ENCODE results near the gene RASSF8. TPM values are rescaled to one million over a fixed set of nuclear protein-coding genes. Genes with fewer than 3 reads are reported as not detected.

Gene RASSF8
- total RNA-seq (ENCODE audit: low replicate concordance), result 53.9 and 77.0 TPM in 2 replicates

DNA sequence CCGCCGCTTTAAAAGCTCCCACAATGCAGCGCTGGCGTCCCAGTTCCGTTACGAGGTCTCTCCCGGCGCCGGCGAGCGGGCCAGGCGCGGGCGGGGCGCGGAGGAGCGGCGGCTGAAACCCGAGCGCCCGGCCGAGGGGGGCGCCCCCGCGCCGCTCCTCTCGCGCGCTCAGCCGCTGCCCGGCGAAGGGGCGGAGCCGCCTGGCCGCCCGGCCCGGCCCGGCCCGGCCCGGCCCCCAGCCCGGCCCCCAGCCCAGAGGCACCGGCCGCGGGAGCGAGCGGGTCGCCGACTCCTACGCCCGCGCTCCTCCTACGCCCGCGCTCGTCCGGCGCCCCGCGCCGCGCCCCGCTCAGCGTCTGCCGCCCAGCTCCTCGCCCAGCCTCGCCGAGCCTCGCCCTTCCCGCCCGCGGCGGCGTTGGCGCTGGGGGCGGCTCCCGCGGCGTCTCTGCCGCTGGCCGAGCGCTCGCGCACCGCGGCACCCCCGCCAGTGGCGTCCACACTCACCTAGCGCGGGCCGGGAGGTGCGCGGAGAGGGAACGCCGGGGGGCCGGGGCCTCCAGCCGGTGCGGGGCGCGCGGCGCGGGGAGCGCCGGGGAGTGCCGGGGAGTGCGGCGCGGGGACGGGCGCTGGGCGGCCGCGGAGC, at the start of gene RASSF8:
RASSF8 (plus strand) TSS at position 255 of the 643 bp plus-strand sequence. CDS start 96,662 bp downstream, outside the sequence.
- TF ChIP-seq, protein P1, sequence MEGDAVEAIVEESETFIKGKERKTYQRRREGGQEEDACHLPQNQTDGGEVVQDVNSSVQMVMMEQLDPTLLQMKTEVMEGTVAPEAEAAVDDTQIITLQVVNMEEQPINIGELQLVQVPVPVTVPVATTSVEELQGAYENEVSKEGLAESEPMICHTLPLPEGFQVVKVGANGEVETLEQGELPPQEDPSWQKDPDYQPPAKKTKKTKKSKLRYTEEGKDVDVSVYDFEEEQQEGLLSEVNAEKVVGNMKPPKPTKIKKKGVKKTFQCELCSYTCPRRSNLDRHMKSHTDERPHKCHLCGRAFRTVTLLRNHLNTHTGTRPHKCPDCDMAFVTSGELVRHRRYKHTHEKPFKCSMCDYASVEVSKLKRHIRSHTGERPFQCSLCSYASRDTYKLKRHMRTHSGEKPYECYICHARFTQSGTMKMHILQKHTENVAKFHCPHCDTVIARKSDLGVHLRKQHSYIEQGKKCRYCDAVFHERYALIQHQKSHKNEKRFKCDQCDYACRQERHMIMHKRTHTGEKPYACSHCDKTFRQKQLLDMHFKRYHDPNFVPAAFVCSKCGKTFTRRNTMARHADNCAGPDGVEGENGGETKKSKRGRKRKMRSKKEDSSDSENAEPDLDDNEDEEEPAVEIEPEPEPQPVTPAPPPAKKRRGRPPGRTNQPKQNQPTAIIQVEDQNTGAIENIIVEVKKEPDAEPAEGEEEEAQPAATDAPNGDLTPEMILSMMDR (IDR thresholded peaks at IDR 0.05), result no peak
- TF ChIP-seq EZH2 (IDR thresholded peaks at IDR 0.05) (no peak), EZH2phosphoT487 (IDR thresholded peaks at IDR 0.05) (no peak)
- Histone ChIP-seq H3K9me3 (ENCODE audit: low read depth) (no peaks in the 10 kb centered on the region), H3K9ac (peak within 1 kb of the TSS; percentile 70), H3K4me3 (peak within 1 kb of the TSS; percentile 99), H2AFZ (replicated peaks) (peak within 1 kb of the TSS; percentile 99), H3K27me3 (no peaks in the 10 kb centered on the region), H3K36me3 (peaks cover 3% of the 10 kb centered on the region), H3K79me2 (ENCODE audit: low read depth) (peaks cover 46% of the 10 kb centered on the region), H4K20me1 (ENCODE audit: low read depth) (peaks cover 23% of the 10 kb centered on the region), H3K27ac (peak within 1 kb of the TSS; percentile 89), H3F3A (ENCODE audit: low read depth) (peaks cover 14% of the 10 kb centered on the region), H3K4me2 (peak within 1 kb of the TSS; percentile 91), H3K4me1 (peaks cover 23% of the 10 kb centered on the region)
- H3K36me3 Mint-ChIP-seq, result peaks cover 32% of the 10 kb centered on the region
- peak; percentile 95 for DNase-seq (ENCODE audit: low spot score)
- H3K4me1 Mint-ChIP-seq, result peaks cover 33% of the 10 kb centered on the region
- H3K4me3 Mint-ChIP-seq, result peak within 1 kb of the TSS; percentile 98
- H3K27ac Mint-ChIP-seq, result peak within 1 kb of the TSS; percentile 95
- peaks cover 5% of the 10 kb centered on the region for H3K27me3 Mint-ChIP-seq (ENCODE audit: insufficient read depth, low read depth)
- H3K9me3 Mint-ChIP-seq, result peaks cover 3% of the 10 kb centered on the region

GRCh38 chr12:25914551-25914950, 43.9 kb upstream of the RASSF8 start:
- Histone ChIP-seq H3K79me2 (ENCODE audit: low read depth) (no peaks in the 10 kb centered on the region), H3K36me3 (no peaks in the 10 kb centered on the region), H3K4me2 (no peak overlapping the region), H3K4me1 (no peaks in the 10 kb centered on the region), H3K9me3 (ENCODE audit: low read depth) (no peaks in the 10 kb centered on the region), H3K9ac (no peak overlapping the region), H2AFZ (replicated peaks) (no peak overlapping the region), H3K27me3 (no peaks in the 10 kb centered on the region), H3F3A (ENCODE audit: low read depth) (no peaks in the 10 kb centered on the region), H4K20me1 (ENCODE audit: low read depth) (no peaks in the 10 kb centered on the region), H3K4me3 (no peak overlapping the region), H3K27ac (no peak overlapping the region)
- TF ChIP-seq EZH2 (IDR thresholded peaks at IDR 0.05), result no peak
- TF ChIP-seq, protein P1 (IDR thresholded peaks at IDR 0.05), result no peak
- no peak overlapping the region for H3K4me3 Mint-ChIP-seq
- H3K27me3 Mint-ChIP-seq (ENCODE audit: insufficient read depth, low read depth), result peaks cover 5% of the 10 kb centered on the region
- H3K9me3 Mint-ChIP-seq, result peaks cover 8% of the 10 kb centered on the region
- H3K27ac Mint-ChIP-seq, result no peak overlapping the region
- peaks cover 7% of the 10 kb centered on the region for H3K4me1 Mint-ChIP-seq
- H3K36me3 Mint-ChIP-seq, result no peaks in the 10 kb centered on the region
- no peak for DNase-seq (ENCODE audit: low spot score)

GRCh38 chr12:25924491-25925001, 33.9 kb upstream of the RASSF8 start:
- Histone ChIP-seq H4K20me1 (ENCODE audit: low read depth) (no peaks in the 10 kb centered on the region), H3K4me2 (no peak overlapping the region), H3K4me1 (peaks cover 13% of the 10 kb centered on the region), H3K27me3 (no peaks in the 10 kb centered on the region), H3K9me3 (ENCODE audit: low read depth) (no peaks in the 10 kb centered on the region), H3K9ac (no peak overlapping the region), H2AFZ (replicated peaks) (no peak overlapping the region), H3K27ac (no peak overlapping the region), H3K36me3 (no peaks in the 10 kb centered on the region), H3F3A (ENCODE audit: low read depth) (peaks cover 8% of the 10 kb centered on the region), H3K79me2 (ENCODE audit: low read depth) (no peaks in the 10 kb centered on the region), H3K4me3 (no peak overlapping the region)
- Mint-ChIP-seq H3K4me1 (peaks cover 20% of the 10 kb centered on the region), H3K9me3 (no peaks in the 10 kb centered on the region), H3K27ac (peak overlapping the region; percentile 22), H3K4me3 (no peak overlapping the region), H3K36me3 (no peaks in the 10 kb centered on the region), H3K27me3 (ENCODE audit: insufficient read depth, low read depth) (peaks cover 6% of the 10 kb centered on the region)
- DNase-seq (ENCODE audit: low spot score), result peak; percentile 41
- TF ChIP-seq, protein P1 (IDR thresholded peaks at IDR 0.05), result no peak
- TF ChIP-seq EZH2phosphoT487 (IDR thresholded peaks at IDR 0.05) (no peak), EZH2 (IDR thresholded peaks at IDR 0.05) (no peak)
